Measurements from ENCODE around the gene ATP6V1B1. TPM values are rescaled to one million over a fixed set of nuclear protein-coding genes. Genes with fewer than 3 reads are reported as not detected.

ATP6V1B1 gene
- total RNA-seq, 1 experiment from 2014 or later, result not detected

DNA sequence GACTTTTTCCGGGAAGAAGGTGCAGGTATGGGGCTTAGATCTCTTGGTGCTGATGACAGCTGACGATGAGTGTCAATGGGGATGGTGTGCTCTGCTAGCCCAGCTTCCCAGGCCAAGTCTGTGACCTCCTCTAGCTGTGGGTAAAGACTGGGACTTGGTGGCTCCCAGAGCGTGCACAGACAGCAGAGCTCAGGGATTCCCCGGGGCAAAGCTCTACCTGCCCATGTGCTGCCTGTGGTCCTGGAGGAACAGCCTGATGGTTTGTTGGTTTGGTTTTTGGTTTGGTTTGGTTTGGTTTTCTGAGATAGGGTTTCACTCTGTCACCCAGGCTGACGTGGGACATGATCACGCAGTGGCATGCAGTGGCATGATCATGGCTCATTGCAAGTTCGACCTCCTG lies 19.2 kb downstream of the ATP6V1B1 start:
- Histone ChIP-seq H2AFZ (ENCODE audit: low read length) (no peak overlapping the region), H3K9me2 (replicated peaks; ENCODE audit: insufficient read depth, low read length) (no peaks in the 10 kb centered on the region), H3K27ac (ENCODE audit: low read length) (no peak overlapping the region), H4K20me1 (ENCODE audit: insufficient read depth, low read depth, low read length) (no peaks in the 10 kb centered on the region; the same call in 1 of the 2 replicates), H3K9ac (ENCODE audit: low read length) (no peak overlapping the region), H3K4me1 (ENCODE audit: low read length) (no peaks in the 10 kb centered on the region), H3K4me2 (ENCODE audit: low read depth, low read length, poor library complexity, severe bottlenecking) (no peak overlapping the region), H3K36me3 (ENCODE audit: insufficient read depth, low read length) (no peaks in the 10 kb centered on the region), H3K27me3 (ENCODE audit: low read length) (no peaks in the 10 kb centered on the region), H3K4me3 (ENCODE audit: low read length) (no peak overlapping the region), H3K79me2 (ENCODE audit: low read length) (no peaks in the 10 kb centered on the region), H3K9me3 (ENCODE audit: low read length) (no peaks in the 10 kb centered on the region)
- DNase-seq, result no peak

DNA sequence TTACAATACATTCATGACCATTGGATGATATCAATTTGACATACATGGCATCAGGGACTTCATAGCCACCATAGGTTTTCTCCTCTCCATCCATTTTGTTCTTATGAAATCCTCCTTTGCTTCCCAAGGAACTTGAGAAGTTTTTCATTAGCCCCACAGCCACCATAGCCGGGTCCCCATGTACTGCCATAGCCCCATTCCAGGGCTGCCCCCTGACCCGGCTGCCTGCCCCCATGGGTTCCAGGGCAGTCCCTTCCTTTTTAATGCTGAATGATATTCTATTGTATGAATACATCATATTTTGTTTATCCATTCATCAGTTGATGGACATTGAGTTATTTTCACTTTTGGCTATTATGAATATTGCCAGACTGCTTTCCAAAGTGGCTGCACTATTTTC lies 20.4 kb downstream of the ATP6V1B1 start:
- H3K27ac ChIP-seq (ENCODE audit: low read length), result no peak overlapping the region
- H3K4me1 ChIP-seq (ENCODE audit: low read length), result no peaks in the 10 kb centered on the region
- no peak overlapping the region for H3K4me3 ChIP-seq (ENCODE audit: low read length)
- H3K9me3 ChIP-seq (ENCODE audit: low read length), result no peaks in the 10 kb centered on the region
- H4K20me1 ChIP-seq (ENCODE audit: insufficient read depth, low read depth, low read length), result no peaks in the 10 kb centered on the region; the same call in 1 of the 2 replicates
- no peak overlapping the region for H3K9ac ChIP-seq (ENCODE audit: low read length)
- no peak overlapping the region for H2AFZ ChIP-seq (ENCODE audit: low read length)
- DNase-seq, result no peak
- no peaks in the 10 kb centered on the region for H3K36me3 ChIP-seq (ENCODE audit: insufficient read depth, low read length)
- H3K4me2 ChIP-seq (ENCODE audit: low read depth, low read length, poor library complexity, severe bottlenecking), result no peak overlapping the region
- H3K27me3 ChIP-seq (ENCODE audit: low read length), result no peaks in the 10 kb centered on the region
- H3K79me2 ChIP-seq (ENCODE audit: low read length), result no peaks in the 10 kb centered on the region
- H3K9me2 ChIP-seq (replicated peaks; ENCODE audit: insufficient read depth, low read length), result no peaks in the 10 kb centered on the region

DNA sequence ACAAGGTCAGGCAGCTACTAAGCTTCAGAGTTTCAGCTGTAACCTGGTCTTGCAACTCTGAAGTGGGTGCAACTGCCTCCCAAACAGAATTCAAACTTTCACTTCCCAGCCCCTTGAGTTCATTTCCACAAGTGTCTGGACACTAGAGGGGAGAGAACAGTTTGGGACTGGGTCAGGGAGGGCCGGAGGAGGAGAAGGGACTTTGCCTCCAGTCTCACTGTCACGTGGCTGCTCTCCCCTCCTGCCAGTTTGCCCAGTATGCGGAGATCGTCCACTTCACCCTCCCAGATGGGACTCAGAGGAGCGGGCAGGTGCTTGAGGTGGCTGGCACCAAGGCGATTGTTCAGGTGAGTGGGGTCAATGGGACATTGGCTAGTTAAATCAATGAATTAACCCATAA lies 22.1 kb downstream of the ATP6V1B1 start:
- no peaks in the 10 kb centered on the region for H3K36me3 ChIP-seq (ENCODE audit: insufficient read depth, low read length)
- H3K9ac ChIP-seq (ENCODE audit: low read length), result no peak overlapping the region
- H3K4me1 ChIP-seq (ENCODE audit: low read length), result no peaks in the 10 kb centered on the region
- H3K9me2 ChIP-seq (replicated peaks; ENCODE audit: insufficient read depth, low read length), result no peaks in the 10 kb centered on the region
- H3K9me3 ChIP-seq (ENCODE audit: low read length), result no peaks in the 10 kb centered on the region
- H4K20me1 ChIP-seq (ENCODE audit: insufficient read depth, low read depth, low read length), result no peaks in the 10 kb centered on the region; the same call in 1 of the 2 replicates
- no peak overlapping the region for H3K4me3 ChIP-seq (ENCODE audit: low read length)
- no peaks in the 10 kb centered on the region for H3K79me2 ChIP-seq (ENCODE audit: low read length)
- DNase-seq, result no peak
- no peak overlapping the region for H2AFZ ChIP-seq (ENCODE audit: low read length)
- H3K27me3 ChIP-seq (ENCODE audit: low read length), result no peaks in the 10 kb centered on the region
- no peak overlapping the region for H3K4me2 ChIP-seq (ENCODE audit: low read depth, low read length, poor library complexity, severe bottlenecking)
- no peak overlapping the region for H3K27ac ChIP-seq (ENCODE audit: low read length)

DNA sequence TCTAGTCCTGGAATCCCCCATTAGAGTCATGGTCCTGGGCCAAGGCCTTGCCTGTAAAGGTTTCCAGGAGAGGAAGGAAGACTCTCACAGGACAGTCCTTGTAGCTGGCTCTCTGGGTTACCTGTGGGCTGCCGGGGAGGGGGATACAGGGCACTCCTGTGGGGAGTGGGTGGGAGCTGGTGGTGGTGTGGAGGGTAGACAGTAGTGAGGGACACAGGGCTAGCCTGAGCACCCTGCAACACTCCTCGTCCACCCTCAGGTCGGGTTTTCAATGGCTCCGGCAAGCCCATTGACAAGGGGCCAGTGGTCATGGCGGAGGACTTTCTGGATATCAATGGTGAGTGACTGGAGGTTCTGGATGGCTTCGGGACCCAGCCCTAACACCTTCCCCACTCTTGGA lies 23.1 kb downstream of the ATP6V1B1 start:
- no peak overlapping the region for H3K4me3 ChIP-seq (ENCODE audit: low read length)
- H3K9me3 ChIP-seq (ENCODE audit: low read length), result no peaks in the 10 kb centered on the region
- H3K4me1 ChIP-seq (ENCODE audit: low read length), result no peaks in the 10 kb centered on the region
- no peak overlapping the region for H3K27ac ChIP-seq (ENCODE audit: low read length)
- no peaks in the 10 kb centered on the region for H3K9me2 ChIP-seq (replicated peaks; ENCODE audit: insufficient read depth, low read length)
- H2AFZ ChIP-seq (ENCODE audit: low read length), result no peak overlapping the region
- no peaks in the 10 kb centered on the region for H3K36me3 ChIP-seq (ENCODE audit: insufficient read depth, low read length)
- DNase-seq, result no peak
- H4K20me1 ChIP-seq (ENCODE audit: insufficient read depth, low read depth, low read length), result no peaks in the 10 kb centered on the region; the same call in 1 of the 2 replicates
- H3K9ac ChIP-seq (ENCODE audit: low read length), result no peak overlapping the region
- H3K79me2 ChIP-seq (ENCODE audit: low read length), result no peaks in the 10 kb centered on the region
- no peaks in the 10 kb centered on the region for H3K27me3 ChIP-seq (ENCODE audit: low read length)
- H3K4me2 ChIP-seq (ENCODE audit: low read depth, low read length, poor library complexity, severe bottlenecking), result no peak overlapping the region

DNA sequence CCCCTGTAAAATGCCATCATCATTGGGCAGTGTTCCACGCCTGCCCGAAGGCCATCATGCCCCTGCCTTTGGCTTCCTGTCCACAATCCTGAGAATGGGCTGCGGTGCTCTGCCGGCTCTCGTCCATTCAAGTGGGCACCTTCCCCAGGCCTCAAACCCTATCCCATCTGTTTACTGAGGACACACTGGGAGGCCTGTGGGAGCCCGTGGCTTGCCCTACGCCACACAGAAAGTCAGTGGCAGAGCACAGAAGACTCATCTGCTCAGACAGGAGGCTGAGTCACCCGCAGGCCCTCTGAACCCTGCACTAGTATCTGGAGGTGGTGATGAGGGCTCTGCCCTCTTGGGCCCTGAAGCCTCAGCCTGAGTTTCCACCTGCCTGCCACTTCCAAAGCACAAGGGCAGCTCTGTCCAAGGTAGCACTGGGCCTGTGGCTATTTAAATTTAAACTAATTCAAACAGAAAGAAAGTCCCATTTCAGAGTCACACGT lies 23.6 kb downstream of the ATP6V1B1 start:
- H3K79me2 ChIP-seq (ENCODE audit: low read length), result no peaks in the 10 kb centered on the region
- H3K9me3 ChIP-seq (ENCODE audit: low read length), result no peaks in the 10 kb centered on the region
- H3K4me1 ChIP-seq (ENCODE audit: low read length), result no peaks in the 10 kb centered on the region
- H4K20me1 ChIP-seq (ENCODE audit: insufficient read depth, low read depth, low read length), result no peaks in the 10 kb centered on the region; the same call in 1 of the 2 replicates
- no peak overlapping the region for H3K9ac ChIP-seq (ENCODE audit: low read length)
- H3K9me2 ChIP-seq (replicated peaks; ENCODE audit: insufficient read depth, low read length), result no peaks in the 10 kb centered on the region
- H3K27me3 ChIP-seq (ENCODE audit: low read length), result no peaks in the 10 kb centered on the region
- no peaks in the 10 kb centered on the region for H3K36me3 ChIP-seq (ENCODE audit: insufficient read depth, low read length)
- H3K27ac ChIP-seq (ENCODE audit: low read length), result no peak overlapping the region
- H2AFZ ChIP-seq (ENCODE audit: low read length), result no peak overlapping the region
- no peak for DNase-seq
- no peak overlapping the region for H3K4me2 ChIP-seq (ENCODE audit: low read depth, low read length, poor library complexity, severe bottlenecking)
- H3K4me3 ChIP-seq (ENCODE audit: low read length), result no peak overlapping the region

DNA sequence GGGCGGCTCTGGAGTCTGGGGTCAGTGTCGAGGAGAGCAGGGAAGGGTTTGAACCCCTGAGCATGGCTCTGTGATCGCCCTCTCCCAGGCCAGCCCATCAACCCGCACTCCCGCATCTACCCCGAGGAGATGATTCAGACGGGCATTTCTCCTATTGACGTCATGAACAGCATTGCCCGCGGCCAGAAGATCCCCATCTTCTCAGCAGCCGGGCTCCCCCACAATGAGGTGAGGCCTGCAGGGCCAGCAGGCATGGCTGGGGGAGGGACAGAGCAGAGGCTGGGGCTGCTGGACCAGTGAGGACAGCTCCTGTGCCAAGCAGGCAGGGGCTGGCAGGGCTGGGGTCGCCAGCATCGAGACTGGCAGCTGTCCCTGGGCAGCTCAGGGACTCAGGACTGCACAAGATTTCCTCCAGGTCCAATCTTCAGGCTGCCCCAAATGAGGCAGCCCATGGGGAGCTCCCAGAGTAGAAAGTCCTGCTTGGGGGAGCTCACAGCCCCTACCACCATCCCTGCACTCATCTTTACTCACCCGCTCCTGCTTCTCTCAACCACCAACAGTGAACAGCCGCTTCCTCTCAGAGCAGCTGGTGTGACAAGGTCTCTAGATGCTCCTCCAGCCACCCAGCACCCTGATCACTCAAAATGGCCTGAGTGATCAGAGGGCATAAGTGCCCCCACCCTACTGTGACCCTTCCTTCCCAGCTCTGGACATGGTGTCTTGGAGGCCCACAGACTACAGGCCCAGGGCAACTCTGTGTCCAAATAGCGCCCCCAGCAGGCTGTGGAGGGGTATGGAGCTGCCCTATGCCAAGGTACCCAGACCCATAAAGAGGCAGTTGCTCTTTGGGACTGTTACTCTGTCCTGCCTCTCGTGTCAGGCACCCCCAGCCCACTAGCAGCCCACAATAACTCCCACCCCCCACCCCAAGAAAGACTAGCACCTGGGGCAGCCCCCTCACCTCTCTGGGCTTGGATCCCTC lies 24.4 kb downstream of the ATP6V1B1 start:
- H3K27me3 ChIP-seq (ENCODE audit: low read length), result no peaks in the 10 kb centered on the region

DNA sequence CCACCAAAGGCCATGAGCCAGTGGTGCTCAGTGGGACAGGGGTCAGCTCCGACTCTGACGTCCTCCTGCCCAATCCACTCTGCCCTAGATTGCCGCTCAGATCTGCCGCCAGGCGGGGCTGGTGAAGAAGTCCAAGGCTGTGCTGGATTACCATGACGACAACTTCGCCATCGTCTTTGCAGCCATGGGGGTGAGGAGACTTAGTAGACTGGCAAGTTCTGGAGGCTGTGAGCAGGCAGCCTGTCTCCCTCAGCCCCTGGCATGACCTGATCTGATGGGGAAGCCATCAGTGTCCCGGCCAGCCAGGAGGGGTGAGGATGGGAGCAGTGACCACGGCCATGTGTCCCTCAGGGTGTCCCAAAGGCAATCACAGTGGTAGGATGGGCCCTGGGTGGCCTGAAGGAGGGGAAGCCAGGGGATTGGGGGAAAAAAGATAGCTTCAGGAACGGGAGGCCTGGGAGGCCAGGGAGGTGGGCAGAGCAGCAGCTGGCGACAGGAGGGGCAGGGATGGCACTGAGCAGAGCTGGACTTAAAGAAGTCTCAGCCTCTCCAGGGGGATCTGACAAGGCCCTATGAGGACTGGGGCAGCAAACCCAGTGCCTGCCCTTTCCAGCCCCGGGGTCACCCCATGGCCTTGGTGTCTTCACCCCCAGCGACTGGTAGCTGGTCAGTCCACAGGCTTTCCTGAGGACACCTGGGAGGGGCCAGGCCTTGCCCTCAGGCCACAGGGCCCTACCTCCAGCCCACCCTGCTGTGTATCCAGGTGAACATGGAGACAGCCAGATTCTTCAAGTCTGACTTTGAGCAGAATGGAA lies 25.3 kb downstream of the ATP6V1B1 start:
- no peaks in the 10 kb centered on the region for H3K9me3 ChIP-seq (ENCODE audit: low read length)
- H2AFZ ChIP-seq (ENCODE audit: low read length), result no peak overlapping the region
- no peak for DNase-seq
- no peak overlapping the region for H3K27ac ChIP-seq (ENCODE audit: low read length)
- H3K36me3 ChIP-seq (ENCODE audit: insufficient read depth, low read length), result no peaks in the 10 kb centered on the region
- no peak overlapping the region for H3K4me3 ChIP-seq (ENCODE audit: low read length)
- H3K9me2 ChIP-seq (replicated peaks; ENCODE audit: insufficient read depth, low read length), result no peaks in the 10 kb centered on the region
- peaks cover 9% of the 10 kb centered on the region for H3K4me1 ChIP-seq (ENCODE audit: low read length)
- no peaks in the 10 kb centered on the region for H3K79me2 ChIP-seq (ENCODE audit: low read length)
- no peak overlapping the region for H3K9ac ChIP-seq (ENCODE audit: low read length)
- H3K27me3 ChIP-seq (ENCODE audit: low read length), result no peaks in the 10 kb centered on the region
- H3K4me2 ChIP-seq (ENCODE audit: low read depth, low read length, poor library complexity, severe bottlenecking), result no peak overlapping the region
- H4K20me1 ChIP-seq (ENCODE audit: insufficient read depth, low read depth, low read length), result no peaks in the 10 kb centered on the region; the same call in 1 of the 2 replicates

More for the DNA sequence above, 24.4 kb downstream of the ATP6V1B1 start:
- no peaks in the 10 kb centered on the region for H3K79me2 ChIP-seq (ENCODE audit: low read length)
- no peaks in the 10 kb centered on the region for H3K9me2 ChIP-seq (replicated peaks; ENCODE audit: insufficient read depth, low read length)
- no peaks in the 10 kb centered on the region for H3K36me3 ChIP-seq (ENCODE audit: insufficient read depth, low read length)
- H2AFZ ChIP-seq (ENCODE audit: low read length), result no peak overlapping the region
- no peaks in the 10 kb centered on the region for H3K9me3 ChIP-seq (ENCODE audit: low read length)
- H3K4me1 ChIP-seq (ENCODE audit: low read length), result peaks cover 5% of the 10 kb centered on the region
- H3K9ac ChIP-seq (ENCODE audit: low read length), result no peak overlapping the region
- H3K4me2 ChIP-seq (ENCODE audit: low read depth, low read length, poor library complexity, severe bottlenecking), result no peak overlapping the region
- no peak overlapping the region for H3K4me3 ChIP-seq (ENCODE audit: low read length)
- DNase-seq, result peak; percentile 70
- no peak overlapping the region for H3K27ac ChIP-seq (ENCODE audit: low read length)
- no peaks in the 10 kb centered on the region; the same call in 1 of the 2 replicates for H4K20me1 ChIP-seq (ENCODE audit: insufficient read depth, low read depth, low read length)

DNA sequence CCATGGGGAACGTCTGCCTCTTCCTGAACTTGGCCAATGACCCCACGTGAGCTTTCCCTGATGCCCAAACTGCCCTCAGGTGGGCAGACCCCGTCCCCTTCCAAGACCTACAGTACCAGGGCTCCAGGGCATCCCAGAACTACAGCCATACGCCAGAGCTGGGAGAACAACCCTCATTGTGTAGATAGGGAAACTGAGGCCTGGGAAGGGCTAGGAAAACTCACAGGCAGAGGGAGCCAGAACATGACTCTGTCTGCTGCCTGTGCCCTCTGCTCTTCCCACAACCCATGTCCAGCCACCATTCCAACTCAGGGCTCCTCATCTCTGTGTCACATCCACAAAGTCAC lies 25.9 kb downstream of the ATP6V1B1 start:
- no peaks in the 10 kb centered on the region for H3K36me3 ChIP-seq (ENCODE audit: insufficient read depth, low read length)
- H2AFZ ChIP-seq (ENCODE audit: low read length), result no peak overlapping the region

More for the DNA sequence above, 25.9 kb downstream of the ATP6V1B1 start:
- Histone ChIP-seq H3K27me3 (ENCODE audit: low read length) (no peaks in the 10 kb centered on the region), H3K9me3 (ENCODE audit: low read length) (no peaks in the 10 kb centered on the region), H4K20me1 (ENCODE audit: insufficient read depth, low read depth, low read length) (no peaks in the 10 kb centered on the region; the same call in 1 of the 2 replicates), H3K9me2 (replicated peaks; ENCODE audit: insufficient read depth, low read length) (no peaks in the 10 kb centered on the region), H3K4me1 (ENCODE audit: low read length) (peaks cover 9% of the 10 kb centered on the region), H3K79me2 (ENCODE audit: low read length) (no peaks in the 10 kb centered on the region), H3K4me3 (ENCODE audit: low read length) (no peak overlapping the region), H3K27ac (ENCODE audit: low read length) (no peak overlapping the region), H3K4me2 (ENCODE audit: low read depth, low read length, poor library complexity, severe bottlenecking) (no peak overlapping the region), H3K9ac (ENCODE audit: low read length) (no peak overlapping the region)
- DNase-seq, result no peak
